Stimulated activated CD4-positive, alpha-beta T cell treated with anti-CD3 and anti-CD28 coated beads, TNF-alpha, amount 100 ng/mL, for 48 hours (primary cell): ENCODE measurements around the gene PRKAR1B.

ENCODE experiments used
- DNase-seq, 3 donors: peaks; one replicate each; pipeline ENCODE4 v3.0.0-alpha.2; 2020; ENCODE audit warnings: low read depth in 3 of 3

The PRKAR1B gene

DNA sequence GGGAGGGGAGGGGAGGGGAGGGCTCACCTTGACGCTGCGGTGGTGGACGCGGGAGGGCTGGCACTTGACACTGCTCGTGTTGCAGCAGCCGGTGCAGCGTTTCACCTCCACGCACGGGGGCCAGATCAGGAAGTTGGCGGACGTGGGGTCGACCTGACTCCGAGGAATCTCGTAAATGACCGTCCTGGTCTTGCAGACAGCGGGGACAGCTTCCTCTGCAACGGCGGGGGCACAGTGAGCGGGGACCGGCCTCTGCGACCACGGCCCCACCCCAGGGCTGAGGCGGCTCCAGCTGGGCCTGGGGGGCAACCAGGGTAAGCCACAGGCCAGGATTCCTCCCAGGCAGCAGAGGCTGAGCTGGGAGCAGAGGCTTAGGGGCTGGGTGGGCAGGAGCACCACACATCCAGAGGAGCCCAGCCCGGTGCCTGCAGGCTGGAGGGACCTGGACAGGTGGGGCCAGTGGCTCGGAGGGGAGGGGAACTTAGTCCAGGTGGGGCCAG is 216.2 kb downstream of the PRKAR1B start:
- DNase-seq: no peak

DNA sequence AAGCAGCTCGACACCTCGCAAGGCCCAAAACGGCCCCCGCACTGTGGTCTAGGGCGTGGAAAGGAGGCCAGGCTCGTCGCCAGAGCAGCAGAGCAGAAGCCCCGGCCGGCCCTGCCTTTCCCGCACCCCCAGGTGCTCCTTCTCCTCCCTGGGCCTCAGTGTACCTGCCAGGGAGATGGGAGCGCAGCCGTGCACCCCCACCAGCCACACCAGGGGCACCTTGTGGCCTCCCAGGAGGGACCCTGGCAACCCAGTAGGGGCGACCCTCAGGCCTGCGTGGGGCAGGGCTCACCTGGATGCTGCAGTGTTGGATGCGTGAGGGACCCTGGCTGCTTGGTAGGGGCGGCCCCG is 217.0 kb downstream of the PRKAR1B start:
- no peak for DNase-seq

DNA sequence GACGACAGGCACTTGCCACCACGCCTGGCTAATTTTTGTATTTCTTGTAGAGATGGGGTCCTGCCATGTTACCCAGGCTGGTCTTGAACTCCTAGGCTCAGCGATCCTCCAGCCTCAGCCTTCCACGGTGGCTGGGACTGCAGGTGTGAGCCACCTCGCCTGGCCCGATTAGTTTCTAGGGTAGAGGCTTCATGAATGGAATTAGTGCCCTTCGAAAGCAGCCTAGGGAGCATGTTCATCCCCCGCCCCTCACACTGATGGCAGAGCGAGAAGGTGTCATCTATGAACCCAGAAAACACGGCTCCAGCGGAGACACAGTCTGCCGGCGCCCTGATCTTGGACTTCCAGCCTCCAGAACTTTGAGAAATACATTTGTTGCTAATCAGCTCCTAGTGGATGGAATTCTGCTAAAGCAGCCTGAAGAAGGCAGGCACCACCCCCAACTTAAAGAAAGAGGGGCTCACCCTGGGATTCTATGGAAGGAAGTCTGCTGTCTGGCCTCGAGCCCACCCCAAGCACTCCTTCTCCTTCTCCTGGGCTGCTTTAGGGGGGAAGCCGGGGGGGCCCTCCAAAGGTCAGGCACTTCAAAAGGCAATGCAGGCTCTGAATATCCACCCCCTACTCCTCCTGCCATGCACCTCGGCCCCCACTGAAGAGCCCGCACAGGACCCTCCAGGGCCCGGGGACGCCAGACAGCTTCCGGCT is 217.5 kb downstream of the PRKAR1B start:
- no peak for DNase-seq

DNA sequence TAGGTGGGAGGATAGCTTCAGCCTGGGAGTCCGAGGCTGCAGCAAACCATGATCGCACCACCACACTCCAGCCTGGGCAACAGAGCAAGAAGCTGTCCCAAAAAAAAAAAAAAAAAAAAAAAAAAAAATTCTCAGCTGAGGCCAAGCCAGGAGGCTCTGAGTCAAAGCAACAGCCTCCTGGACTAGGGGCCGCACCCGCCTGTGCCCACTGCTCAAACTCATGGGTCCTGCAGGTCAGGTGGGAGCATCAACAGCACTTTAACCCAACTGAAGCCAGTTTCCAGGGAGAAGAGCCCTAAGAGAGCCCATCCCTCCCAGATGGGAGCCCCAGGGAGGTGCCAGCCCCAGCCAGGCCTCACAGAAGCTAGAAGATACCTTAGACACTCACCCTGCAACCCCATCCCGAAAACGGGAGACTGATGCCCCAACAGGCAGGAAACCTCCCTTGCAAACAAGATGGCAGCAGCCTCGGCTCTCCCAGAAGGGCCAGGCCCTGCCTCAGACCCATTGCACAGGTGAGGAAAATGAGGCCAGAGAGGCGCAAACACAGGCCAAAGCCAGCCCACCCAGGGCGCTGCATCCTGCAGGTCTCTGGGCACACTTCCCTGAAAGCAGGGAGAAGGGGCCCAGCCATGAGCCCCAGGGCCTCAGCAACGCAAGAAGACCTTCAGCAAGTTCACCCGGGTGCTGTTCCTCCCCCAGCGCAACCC is 218.5 kb downstream of the PRKAR1B start:
- DNase-seq: no peak

DNA sequence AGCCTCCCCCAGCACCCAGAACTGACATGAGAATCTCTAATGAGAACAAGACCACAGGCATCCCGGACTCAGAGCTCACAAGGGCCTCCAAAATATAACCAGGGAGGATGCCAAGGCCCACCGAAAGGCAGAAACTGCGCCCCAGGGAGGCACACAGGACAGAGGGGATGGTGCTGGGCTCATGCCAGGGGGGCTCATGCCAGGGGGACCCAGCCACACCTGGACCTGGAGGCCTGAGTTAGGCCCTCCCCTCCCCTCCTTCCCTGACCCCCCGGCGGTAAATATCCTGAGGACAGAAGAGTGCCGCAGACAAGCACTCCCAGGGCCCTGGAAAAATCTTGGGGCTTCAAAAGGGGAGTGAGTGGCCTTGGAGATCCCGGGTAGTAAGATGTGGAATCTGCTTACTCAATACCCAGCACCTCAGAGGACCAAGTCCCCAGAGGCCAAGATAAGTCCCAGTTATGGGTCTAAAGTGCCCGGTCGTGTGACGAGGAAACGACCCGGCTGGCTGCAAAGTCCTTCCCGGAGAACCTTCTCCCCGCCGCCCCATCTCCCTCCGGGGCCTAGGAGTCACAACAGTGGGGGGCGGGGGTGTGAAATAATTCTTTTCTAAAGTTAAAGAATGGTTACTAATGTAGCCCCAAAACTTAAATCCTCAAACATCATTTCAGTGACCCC is 219.3 kb downstream of the PRKAR1B start:
- no peak for DNase-seq

DNA sequence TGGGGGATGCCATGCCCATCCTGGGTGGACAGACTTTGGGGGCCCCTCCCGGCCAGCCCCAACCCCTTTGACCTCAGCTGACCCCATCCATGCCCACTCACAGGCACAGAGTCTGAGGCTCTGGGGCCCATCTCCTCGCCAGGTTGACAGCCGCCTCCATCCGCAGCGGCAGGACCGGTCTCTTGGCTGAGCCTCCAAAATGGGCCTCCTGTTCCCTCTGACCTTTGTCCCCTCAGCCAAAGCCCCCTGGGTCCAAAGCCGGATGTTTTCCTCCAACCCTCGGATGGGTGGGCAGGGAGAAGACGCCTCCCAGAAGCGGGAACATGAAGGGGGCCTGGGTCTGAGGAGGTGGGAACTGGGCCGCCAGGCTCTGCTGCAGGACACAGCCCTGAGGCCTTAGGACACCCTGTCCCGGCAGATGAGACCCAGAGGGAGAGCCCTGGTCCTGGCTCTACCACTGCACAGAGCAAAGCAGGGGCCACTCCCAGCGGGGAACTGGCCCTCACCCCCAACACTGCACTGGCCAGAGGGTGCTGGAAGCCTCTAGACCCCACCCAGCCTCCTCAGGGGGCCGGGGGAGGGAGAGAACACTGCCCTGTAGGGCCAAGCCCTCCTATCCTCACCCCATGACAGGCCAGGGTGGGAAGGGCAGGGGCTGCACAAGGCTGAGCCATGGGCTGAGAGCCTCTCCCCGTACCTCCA is 220.0 kb downstream of the PRKAR1B start:
- DNase-seq: no peak

DNA sequence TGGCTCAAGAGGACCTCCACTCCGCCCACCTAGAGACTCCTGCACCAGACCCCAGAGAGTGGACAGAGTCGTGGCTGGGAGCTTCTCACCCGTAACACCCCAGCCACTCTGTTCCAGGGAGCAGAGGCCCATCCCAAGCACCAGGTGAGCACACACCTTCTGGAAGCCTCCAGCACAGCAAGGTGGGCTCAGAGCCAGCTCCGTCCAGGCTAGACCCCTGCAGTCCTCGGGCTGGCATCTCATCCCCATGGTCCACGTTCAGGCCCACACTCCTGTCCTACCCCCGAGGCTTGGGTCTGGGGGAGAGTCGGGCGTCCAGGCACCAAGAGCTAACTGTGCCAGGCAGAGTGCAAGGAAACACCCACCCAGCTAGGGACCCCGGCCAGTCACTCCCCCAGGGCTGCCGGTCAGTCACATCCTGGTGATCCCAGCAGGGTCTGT is 220.7 kb downstream of the PRKAR1B start:
- DNase-seq: no peak

DNA sequence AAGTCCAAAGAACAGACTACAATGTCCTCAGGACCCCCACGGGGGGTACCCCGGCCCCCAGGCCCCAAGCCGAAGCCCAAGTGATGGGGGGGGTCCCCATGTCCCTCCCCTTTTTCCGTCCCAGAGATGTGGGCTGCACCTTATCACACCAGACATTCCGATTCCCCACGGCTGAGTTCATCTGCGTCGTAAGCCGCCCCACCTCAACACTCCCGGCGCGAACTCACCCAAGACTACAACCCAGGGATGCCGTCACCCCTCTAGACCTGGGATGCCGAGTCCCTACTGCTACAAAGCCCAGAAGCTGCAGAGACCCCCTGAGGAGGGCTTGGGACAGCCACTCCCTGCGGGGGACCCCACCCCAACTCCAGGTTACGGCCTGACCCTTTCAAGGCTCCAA is 221.9 kb downstream of the PRKAR1B start:
- no peak for DNase-seq

DNA sequence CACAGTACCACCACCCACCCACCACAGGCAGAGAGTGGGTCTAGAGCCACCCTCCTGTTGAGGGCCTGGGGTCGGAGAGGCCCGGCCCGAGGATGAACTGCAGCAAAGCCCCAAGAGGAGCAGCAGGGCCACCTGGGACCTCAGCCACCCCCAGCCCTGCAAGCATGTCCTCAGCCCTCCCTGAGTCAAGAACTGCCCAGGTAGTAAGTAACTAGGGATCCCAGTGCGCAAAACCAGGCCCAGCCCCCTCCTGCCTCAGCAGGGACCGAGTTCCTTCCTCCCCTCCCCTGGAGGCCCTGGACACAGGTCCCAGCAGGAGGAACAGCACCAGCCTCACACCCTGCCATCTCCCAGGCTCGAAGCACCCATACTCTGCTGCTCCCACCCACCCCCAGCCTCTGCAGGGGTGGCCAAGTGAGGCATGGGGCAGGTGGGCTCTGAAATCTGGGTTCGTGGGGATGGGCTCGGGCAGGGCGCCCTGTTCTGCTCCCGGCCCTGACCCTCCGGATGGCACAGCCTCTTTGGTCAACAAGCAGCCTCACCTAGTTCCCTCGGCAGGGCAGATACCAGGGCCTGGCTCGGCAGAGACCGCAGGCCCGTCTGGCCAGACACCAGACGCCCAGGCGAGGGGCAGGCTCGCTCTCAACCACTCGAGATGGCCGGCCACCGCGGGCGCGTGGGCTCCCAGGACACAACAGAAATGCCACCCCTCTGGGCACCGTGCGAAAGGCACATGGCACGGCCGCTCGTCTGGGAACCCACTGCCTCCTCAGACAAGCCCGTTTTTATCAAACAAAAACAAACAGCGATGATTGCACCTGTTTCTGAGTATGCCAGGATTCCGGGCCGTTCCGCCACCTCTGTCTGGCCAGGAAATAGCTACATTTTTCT is 222.6 kb downstream of the PRKAR1B start:
- no peak for DNase-seq

DNA sequence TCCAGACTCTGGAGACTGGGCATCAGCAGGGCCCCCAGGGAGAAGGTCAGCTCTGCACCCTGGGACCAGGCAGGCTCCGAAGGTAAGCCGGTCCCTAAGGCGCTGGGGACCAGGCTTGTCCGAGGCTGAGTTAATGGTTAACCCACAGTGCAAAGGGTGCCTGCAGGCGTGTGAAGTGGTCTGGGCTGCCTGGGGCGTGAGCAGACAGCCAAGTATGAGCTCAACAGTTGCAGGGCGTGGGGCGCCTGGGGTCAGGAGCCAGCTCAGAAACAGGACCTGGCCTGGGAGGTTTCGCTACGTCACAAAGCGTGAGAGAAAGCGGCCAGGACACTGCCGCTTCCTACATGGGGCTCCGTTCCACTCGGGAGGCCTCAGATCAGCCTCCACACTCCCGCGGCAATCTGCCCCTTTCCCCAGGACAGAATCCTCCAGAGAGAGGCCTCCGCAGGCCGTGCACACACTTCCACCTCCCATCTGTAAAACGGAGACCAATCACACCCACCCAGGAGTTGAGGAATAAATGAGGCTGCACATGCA is 223.4 kb downstream of the PRKAR1B start:
- no peak for DNase-seq

DNA sequence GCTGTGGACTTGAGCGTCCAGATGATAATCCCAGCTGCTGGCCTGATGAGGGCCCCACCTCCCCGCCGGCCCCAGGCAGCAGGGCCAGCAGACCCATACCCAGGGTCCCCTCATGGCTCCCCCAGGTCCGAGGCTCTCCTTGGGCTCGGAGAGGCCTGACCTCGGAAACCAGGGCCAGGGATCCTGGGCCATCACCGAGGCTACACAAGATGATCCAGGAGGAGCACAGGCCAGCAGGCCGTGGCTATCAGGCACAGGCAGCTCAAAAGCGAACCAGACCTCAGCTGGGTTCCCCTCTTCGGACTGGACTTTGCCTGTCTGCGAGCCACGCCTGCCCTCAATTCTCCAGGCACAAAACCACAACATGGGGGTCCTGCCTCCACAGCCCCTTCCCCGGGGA is 224.8 kb downstream of the PRKAR1B start:
- no peak for DNase-seq

DNA sequence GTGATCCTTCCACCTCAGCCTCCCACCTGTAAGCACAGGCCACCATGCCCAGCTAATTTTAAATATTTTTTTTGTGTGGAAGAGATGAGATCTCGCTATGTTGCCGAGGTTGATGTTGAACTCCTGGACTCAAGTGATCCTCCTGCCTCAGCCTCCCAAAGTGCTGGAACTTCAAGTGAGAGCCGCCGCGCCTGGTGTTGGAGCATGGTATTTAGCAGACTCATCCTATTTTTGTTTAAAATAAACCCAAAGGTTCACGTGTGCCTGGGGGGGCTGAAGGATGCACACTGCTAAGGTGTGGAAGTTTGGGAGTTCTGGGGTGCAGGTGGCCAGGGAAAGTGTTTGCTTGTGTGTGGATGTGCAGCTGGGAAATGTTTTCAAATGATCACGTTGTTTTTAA is 225.6 kb downstream of the PRKAR1B start:
- DNase-seq: no peak

DNA sequence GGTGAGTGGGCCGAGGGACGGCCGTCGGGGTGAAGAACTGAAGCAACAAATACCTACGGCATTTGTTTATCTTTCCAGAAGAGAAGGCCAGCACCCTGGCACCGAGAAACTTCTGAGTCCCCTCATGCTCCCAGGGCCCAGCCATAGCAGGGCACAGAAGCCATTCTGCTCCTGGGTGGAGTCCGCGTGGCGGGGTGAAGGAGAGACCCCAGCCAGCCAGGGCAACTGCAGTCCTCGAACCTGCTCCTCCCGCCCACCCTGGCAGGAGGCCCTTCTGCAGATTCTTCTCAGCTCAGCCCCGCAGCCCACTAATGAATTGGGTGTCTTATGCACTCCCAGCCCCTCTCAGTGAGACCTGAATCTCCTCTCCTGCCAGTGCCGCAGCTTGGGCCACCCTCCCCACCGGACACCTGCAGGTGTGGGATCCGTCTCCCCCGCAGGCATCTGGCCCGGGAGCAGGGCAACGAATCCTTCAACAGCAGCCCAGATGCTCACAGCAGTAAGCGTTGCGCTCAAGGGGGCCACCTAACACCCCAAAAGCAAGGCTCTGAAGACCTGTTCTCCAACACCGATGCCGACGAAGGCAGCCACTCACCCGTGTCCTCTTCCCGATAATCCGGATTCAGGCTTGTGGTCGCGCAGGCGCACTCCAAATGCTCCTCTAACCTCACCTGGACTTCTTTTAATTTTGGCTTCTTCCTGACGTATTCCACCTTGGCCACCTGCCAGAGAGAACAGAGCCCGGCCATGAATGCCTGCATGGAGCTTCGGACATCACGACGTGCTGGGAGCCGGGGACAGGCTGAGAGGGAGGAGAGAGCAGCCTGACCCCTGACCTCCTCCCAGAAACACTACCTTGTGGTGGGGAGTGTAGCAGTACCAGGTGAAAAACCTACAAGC is 226.3 kb downstream of the PRKAR1B start:
- no peak for DNase-seq

DNA sequence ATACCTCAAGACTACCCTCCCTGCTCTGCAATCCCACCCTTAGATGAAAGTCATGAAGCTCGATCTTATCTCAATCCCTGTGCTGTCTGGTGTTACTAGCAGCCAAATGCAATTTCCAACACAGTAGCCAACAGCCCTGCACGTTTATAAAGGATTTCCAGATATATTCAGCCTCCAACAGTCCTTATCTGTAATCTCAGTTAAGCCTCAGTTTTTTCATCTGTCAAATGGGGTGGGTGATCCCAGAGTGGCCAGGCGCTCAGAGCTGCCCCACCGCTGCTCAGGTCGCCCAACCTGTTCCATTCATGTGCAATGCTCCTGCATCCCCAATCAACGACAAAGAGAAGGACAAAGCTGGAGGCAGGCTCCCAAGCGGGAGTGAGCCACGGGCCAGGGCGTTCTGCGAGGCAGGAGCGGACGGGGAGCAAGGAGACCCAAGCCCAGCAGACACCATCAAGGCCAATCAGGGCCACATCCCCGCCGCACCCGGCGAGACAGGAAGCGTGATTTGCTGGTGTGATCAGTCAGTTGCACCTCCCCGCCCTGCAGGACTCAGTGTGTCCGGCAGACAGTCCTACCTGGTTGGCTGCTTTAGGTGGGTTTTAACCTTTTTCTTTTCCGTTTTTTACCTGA is 227.1 kb downstream of the PRKAR1B start:
- no peak for DNase-seq
